ENCODE data around the gene PLVAP. TPM values are rescaled to one million over a fixed set of nuclear protein-coding genes. Genes with fewer than 3 reads are reported as not detected.

Gene PLVAP
- total RNA-seq, 1 experiment from 2014 or later, result not detected

GRCh38 chr19:17319473-17320238 is 57.5 kb downstream of the PLVAP start:
- Histone ChIP-seq H3K36me3 (peaks cover 38% of the 10 kb centered on the region), H3K4me1 (peaks cover 10% of the 10 kb centered on the region), H3K27me3 (no peaks in the 10 kb centered on the region), H3K9me3 (replicated peaks) (no peaks in the 10 kb centered on the region), H3K4me3 (no peak overlapping the region), H3K27ac (no peak overlapping the region)
- DNase-seq, result no peak

- no peak overlapping the region for H3K27ac ChIP-seq
- no peaks in the 10 kb centered on the region for H3K9me3 ChIP-seq (replicated peaks)
- H3K36me3 ChIP-seq, result peaks cover 43% of the 10 kb centered on the region
These were observed 58.2 kb downstream of the PLVAP start for GRCh38 chr19:17318966-17319365.

GRCh38 chr19:17314007-17314593 is 63.0 kb downstream of the PLVAP start:
- Histone ChIP-seq H3K27ac (no peak overlapping the region), H3K27me3 (no peaks in the 10 kb centered on the region), H3K4me3 (no peak overlapping the region), H3K36me3 (peaks cover 27% of the 10 kb centered on the region), H3K4me1 (peaks cover 2% of the 10 kb centered on the region; the same call in 1 of the 2 replicates), H3K9me3 (replicated peaks) (no peaks in the 10 kb centered on the region)
- no peak for DNase-seq

More at GRCh38 chr19:17318966-17319365, 58.2 kb downstream of the PLVAP start:
- H3K4me3 ChIP-seq, result no peak overlapping the region
- DNase-seq, result no peak
- peaks cover 10% of the 10 kb centered on the region for H3K4me1 ChIP-seq
- no peaks in the 10 kb centered on the region for H3K27me3 ChIP-seq

GRCh38 chr19:17312189-17313113 is 64.7 kb downstream of the PLVAP start:
- no peak overlapping the region for H3K4me3 ChIP-seq
- DNase-seq, result no peak
- H3K4me1 ChIP-seq, result peaks cover 2% of the 10 kb centered on the region; the same call in 1 of the 2 replicates
- no peaks in the 10 kb centered on the region for H3K9me3 ChIP-seq (replicated peaks)
- peaks cover 24% of the 10 kb centered on the region for H3K36me3 ChIP-seq
- no peak overlapping the region for H3K27ac ChIP-seq
- no peaks in the 10 kb centered on the region for H3K27me3 ChIP-seq

GRCh38 chr19:17311455-17312188 is 65.5 kb downstream of the PLVAP start:
- no peaks in the 10 kb centered on the region for H3K27me3 ChIP-seq
- H3K4me3 ChIP-seq, result no peak overlapping the region
- no peak overlapping the region for H3K27ac ChIP-seq

GRCh38 chr19:17309965-17310461 is 67.1 kb downstream of the PLVAP start:
- Histone ChIP-seq H3K9me3 (replicated peaks) (no peaks in the 10 kb centered on the region), H3K27ac (peak overlapping the region; percentile 14; the same call in 1 of the 2 replicates), H3K4me1 (peaks cover 2% of the 10 kb centered on the region; the same call in 1 of the 2 replicates), H3K27me3 (no peaks in the 10 kb centered on the region), H3K4me3 (peak overlapping the region; percentile 77), H3K36me3 (peaks cover 12% of the 10 kb centered on the region)
- DNase-seq, result no peak

More at GRCh38 chr19:17311455-17312188, 65.5 kb downstream of the PLVAP start:
- Histone ChIP-seq H3K4me1 (peaks cover 2% of the 10 kb centered on the region; the same call in 1 of the 2 replicates), H3K36me3 (peaks cover 24% of the 10 kb centered on the region), H3K9me3 (replicated peaks) (no peaks in the 10 kb centered on the region)
- DNase-seq, result no peak

GRCh38 chr19:17309198-17309964 is 67.8 kb downstream of the PLVAP start, which contains the start of gene DDA1:
Gene DDA1 (plus strand): TSS chr19:17309563. CDS start chr19:17309655, 92 bp downstream.
- DNase-seq, result peak; percentile 100
- H3K4me1 ChIP-seq, result peaks cover 4% of the 10 kb centered on the region; the same call in 1 of the 2 replicates
- H3K27ac ChIP-seq, result peak within 1 kb of the TSS; percentile 14; the same call in 1 of the 2 replicates
- no peaks in the 10 kb centered on the region for H3K27me3 ChIP-seq
- H3K4me3 ChIP-seq, result peak within 1 kb of the TSS; percentile 77
- no peaks in the 10 kb centered on the region for H3K9me3 ChIP-seq (replicated peaks)
- H3K36me3 ChIP-seq, result peaks cover 8% of the 10 kb centered on the region

- H3K27me3 ChIP-seq, result no peaks in the 10 kb centered on the region
- no peak overlapping the region for H3K4me3 ChIP-seq
- no peak overlapping the region for H3K27ac ChIP-seq
- no peaks in the 10 kb centered on the region; the same call in 1 of the 2 replicates for H3K36me3 ChIP-seq
- H3K9me3 ChIP-seq (replicated peaks), result no peaks in the 10 kb centered on the region
- no peak for DNase-seq
- peaks cover 12% of the 10 kb centered on the region; the same call in 1 of the 2 replicates for H3K4me1 ChIP-seq
These were observed 69.2 kb downstream of the PLVAP start for GRCh38 chr19:17307876-17308377.

GRCh38 chr19:17306285-17306714 is 70.8 kb downstream of the PLVAP start:
- H3K36me3 ChIP-seq, result no peaks in the 10 kb centered on the region
- H3K27me3 ChIP-seq, result no peaks in the 10 kb centered on the region
- peak overlapping the region; percentile 64 for H3K27ac ChIP-seq
- H3K4me3 ChIP-seq, result peak overlapping the region; percentile 76
- H3K4me1 ChIP-seq, result peaks cover 15% of the 10 kb centered on the region; the same call in 1 of the 2 replicates
- no peak for DNase-seq
- no peaks in the 10 kb centered on the region for H3K9me3 ChIP-seq (replicated peaks)

GRCh38 chr19:17305517-17306284 is 71.4 kb downstream of the PLVAP start, which contains the start of gene MRPL34:
Gene MRPL34 (plus strand): TSS chr19:17305872. CDS start chr19:17305893, 21 bp downstream.
- peaks cover 15% of the 10 kb centered on the region; the same call in 1 of the 2 replicates for H3K4me1 ChIP-seq
- no peaks in the 10 kb centered on the region for H3K36me3 ChIP-seq
- H3K27me3 ChIP-seq, result no peaks in the 10 kb centered on the region
- peak within 1 kb of the TSS; percentile 64 for H3K27ac ChIP-seq
- no peaks in the 10 kb centered on the region for H3K9me3 ChIP-seq (replicated peaks)
- peak within 1 kb of the TSS; percentile 76 for H3K4me3 ChIP-seq
- DNase-seq, result peak; percentile 100

GRCh38 chr19:17305216-17305516 is 72.0 kb downstream of the PLVAP start:
- peaks cover 13% of the 10 kb centered on the region; the same call in 1 of the 2 replicates for H3K4me1 ChIP-seq

More at GRCh38 chr19:17305216-17305516, 72.0 kb downstream of the PLVAP start:
- no peaks in the 10 kb centered on the region for H3K27me3 ChIP-seq
- no peak for DNase-seq
- no peaks in the 10 kb centered on the region for H3K36me3 ChIP-seq
- H3K27ac ChIP-seq, result no peak overlapping the region
- no peaks in the 10 kb centered on the region for H3K9me3 ChIP-seq (replicated peaks)
- no peak overlapping the region for H3K4me3 ChIP-seq

Data from SJCRH30 (cell line).